ENCODE measurements around the gene TULP1. TPM values are rescaled to one million over a fixed set of nuclear protein-coding genes. Genes with fewer than 3 reads are reported as not detected.

TULP1 gene
- polyA plus RNA-seq, 1 donor = 1.7 TPM

DNA sequence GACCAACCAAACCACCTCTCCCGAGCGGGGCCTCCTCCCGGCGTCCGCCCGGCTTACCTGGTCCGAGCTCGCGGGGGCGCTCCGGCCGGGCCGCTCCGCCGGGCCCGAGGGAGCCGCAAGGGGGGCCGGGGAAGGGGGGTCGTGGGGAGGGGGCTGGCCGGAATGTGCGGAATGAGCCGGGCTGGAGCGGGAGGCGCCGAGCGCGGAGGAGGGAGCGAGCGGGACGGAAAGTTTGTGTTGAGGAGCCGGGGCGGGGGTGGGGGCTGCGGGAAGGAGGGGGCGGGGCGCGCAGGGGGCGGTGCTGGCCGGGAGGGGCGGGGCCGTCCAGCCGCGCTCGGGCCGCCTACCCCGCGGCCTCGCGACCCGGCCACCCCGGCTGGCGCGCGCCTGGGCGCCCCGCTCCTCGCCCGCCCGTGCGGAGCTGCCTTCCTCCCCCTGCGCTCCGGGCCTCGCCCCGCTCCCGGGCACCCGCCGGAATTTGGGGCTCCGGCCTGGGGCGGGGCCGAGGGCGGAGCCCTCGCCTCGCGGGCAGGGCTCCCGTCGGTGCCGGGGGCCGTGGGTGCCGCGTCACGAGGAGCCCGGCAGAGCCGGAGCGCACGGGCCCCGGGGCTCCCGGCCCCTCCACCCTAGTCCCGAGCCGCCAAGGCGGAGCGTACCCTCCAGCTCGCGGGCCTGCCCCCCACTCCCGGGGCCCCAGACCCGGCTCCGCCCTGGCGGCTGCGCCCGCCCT is 15.7 kb downstream of the TULP1 start, which contains the start of gene TEAD3:
TEAD3 (minus strand) TSS at position 239 of the 730 bp plus-strand sequence.
- DNase-seq = peak; percentile 80

DNA sequence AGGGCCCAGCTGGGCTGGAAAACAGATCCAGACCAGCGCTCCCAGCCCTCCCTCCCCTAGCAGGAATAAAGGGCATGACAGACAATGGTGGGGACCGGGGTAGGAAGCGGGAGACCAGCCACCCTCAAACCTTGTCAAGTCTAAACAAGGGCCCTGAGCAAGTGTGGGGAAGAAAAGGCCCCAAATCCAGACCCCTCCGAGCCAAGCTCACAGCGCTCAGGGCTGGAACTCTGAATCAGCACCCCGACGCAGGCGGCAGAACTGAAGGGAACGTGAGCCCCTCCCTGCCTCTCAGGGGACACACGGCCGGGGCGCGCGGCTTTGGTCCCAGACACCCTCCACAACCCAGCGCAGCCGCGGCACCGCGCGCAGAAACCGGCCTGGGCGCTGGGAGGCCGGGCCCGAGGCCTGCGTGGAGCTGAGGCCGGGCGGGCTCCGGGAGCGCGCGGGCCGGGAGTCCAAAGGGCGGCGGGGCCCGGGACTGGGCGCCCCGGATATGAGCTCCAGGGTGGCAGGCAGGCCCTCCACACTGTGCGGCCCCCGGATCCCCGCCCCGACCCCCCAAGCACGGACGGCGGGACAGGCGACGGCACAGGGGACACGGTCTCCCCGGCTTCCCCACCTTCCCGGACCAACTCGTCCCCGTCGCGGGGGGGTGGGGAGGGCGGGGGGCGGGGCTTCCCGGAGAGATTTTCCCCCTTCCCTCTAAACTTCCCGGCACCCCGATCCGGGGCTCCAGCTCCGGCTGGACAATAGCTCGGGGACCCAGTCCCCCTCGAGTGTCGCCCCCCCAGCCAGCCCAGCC is 16.5 kb downstream of the TULP1 start:
- no peak for DNase-seq

DNA sequence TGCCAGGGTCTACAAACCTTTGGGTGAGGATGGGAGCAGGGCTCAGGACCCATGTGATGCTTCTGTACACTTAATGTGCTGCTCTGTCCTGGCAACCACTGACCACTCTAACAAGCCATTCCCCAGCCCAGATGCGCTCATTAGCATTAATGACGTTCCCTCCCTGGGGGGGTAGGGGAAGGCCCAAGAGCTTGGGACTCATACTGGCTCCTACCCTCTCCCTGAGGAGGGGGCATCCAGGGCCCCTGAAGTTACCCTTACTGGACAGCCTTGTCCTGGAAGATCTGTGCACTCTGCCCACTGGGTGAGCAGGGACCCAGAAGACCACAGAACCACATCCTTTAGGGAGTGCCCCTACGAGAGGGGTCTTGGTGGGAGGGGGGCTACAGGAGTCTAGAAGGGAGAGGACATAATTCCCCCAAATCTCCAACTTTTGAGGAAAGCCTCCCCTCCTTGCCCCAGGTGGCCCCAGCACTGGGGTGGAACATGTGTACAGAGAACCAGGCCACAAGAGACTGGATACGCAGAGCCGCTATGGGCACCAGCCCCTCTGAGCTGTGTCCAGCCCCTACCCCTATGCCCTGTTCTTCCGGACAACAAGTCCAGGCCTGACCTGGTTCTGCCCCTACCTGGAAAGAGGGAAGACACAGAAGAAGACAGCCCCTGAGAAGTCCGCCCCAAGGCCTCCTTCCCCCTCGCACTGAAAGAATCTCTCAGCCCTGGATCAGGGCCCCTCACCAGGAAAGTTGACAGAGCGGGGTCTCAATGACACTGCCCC is 17.2 kb downstream of the TULP1 start:
- no peak for DNase-seq

- no peak for DNase-seq
Observed at GRCh38 chr6:35494161-35494563, 18.5 kb downstream of the TULP1 start.

- DNase-seq = no peak
Observed at GRCh38 chr6:35493307-35493983, 19.3 kb downstream of the TULP1 start.

- DNase-seq = no peak
Observed at GRCh38 chr6:35492974-35493284, 19.8 kb downstream of the TULP1 start.

- DNase-seq = no peak
Observed at GRCh38 chr6:35492258-35492973, 20.3 kb downstream of the TULP1 start.

- no peak for DNase-seq
Observed at GRCh38 chr6:35491558-35492257, 21.0 kb downstream of the TULP1 start.

- DNase-seq = no peak
Observed at GRCh38 chr6:35490821-35491557, 21.7 kb downstream of the TULP1 start.

- peak; percentile 75 for DNase-seq
Observed at GRCh38 chr6:35489995-35490791, 22.5 kb downstream of the TULP1 start.

DNA sequence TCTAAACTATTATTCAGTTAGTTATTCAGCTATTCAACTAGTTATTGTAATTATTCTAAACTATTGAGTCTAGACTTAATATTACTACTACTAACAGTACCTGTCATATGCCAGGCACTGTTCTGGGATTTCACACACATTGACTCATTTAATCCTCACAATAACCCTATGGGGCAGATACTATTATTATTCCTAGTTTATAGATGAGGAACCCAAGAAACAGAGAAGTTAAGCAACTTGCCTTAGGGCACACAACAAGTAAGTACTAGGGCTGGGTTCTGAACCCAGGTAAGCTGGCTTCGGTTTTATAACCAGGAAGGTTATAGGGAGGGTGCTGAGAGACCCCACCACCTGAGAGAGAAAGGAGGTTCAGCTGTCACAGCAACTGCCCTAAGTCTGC is 23.6 kb downstream of the TULP1 start:
- no peak for DNase-seq

GRCh38 chr6:35488517-35488862 is 24.2 kb downstream of the TULP1 start:
- DNase-seq = no peak

DNA sequence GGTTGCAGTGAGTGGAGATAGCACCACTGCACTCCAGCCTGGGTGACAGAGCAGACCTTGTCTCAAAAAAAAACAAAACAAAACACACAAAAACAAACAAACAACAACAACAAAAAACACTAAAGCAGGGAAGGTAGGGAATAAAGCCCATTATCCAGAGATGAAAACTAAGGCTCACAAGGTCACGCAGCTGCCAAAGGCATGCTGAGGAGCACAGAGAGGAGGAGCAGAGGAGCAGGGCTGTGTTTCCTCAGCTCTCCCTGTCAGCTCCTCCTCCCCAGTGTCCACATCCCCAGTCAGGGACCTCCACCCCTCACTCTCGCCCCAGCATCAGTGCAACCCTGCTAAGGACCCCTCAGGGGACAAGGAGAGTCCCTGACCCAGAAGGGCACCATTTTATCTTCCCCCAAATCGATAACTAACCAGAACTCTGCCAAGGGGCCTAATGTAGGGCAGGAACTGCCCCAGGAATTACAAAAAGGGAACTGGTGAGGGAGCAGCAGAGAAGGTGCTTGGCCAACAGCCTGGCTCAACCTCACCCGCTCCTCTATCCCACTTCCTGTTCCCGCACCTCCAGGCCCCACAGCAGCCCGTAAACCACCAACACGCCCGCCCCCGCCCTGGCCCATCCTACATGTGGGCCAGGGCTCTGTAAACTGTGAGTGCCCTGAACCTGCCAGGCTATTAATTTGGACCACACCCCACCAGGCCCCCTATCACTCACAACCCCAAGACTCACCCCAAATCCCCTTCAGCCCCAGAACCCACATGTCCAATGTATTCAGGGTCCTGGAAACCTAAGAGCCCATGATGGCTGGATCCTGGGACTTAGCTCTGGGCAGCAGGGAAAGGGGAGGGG is 24.8 kb downstream of the TULP1 start:
- DNase-seq = no peak

DNA sequence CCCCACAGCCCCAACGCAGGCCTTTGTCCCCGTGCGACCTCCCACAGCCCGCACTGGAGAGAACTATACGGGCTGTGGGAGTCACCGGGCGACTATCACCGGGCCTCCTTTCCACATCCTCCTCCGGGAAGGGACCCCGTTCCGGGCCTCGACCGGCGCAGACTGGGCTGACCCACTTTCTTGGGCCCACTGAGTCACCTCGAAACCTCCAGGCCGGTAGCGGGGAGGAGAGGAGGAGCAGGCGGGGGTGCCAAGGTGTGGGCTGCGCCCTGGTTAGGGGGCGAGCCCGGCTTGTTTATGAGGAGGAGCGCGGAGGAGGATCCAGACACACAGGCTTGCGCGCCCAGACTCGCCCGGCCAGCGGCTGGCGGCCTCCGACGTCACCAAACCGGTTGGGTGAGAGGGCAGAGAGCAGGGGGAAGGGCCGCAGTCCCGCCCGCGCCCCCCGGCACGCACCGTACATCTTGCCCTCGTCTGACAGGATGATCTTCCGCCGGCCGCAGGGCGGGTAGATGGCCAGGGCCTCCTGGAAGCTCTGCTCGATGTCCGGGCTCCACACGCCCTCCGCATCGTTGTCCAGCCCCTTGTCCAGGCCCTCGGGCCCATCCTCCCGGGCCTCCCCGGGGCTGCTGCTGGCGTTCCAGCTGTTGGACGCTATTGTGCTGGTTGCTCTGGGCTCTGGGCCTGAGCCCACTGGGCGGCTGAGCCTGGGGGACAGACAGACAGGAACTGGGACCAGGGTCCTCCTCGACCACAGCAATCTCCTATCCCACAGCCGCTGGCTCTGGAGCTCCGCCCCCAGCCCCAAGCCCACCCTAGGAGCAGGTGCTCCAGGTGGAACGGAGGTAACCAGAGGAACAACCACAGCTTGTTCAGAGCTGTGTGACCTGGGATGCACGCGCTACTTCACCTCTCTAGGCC is 26.4 kb downstream of the TULP1 start:
- DNase-seq = peak; percentile 82

- no peak for DNase-seq
Observed at GRCh38 chr6:35485402-35485877, 27.3 kb downstream of the TULP1 start.

GRCh38 chr6:35484921-35485392 is 27.7 kb downstream of the TULP1 start:
- no peak for DNase-seq

Measured in left kidney (tissue), 2 donors.